Right kidney (tissue), 1 donor: ENCODE data around the gene EGFL8.
"Not testable (repeated sequence)": the region's sequence is repeated elsewhere in the genome, so short reads cannot be mapped to it uniquely, and the experiment has no call there.

Experiments used
- DNase-seq: peaks from one replicate; pipeline ENCODE4 v3.0.0-alpha.2; 2016

The EGFL8 gene

DNA sequence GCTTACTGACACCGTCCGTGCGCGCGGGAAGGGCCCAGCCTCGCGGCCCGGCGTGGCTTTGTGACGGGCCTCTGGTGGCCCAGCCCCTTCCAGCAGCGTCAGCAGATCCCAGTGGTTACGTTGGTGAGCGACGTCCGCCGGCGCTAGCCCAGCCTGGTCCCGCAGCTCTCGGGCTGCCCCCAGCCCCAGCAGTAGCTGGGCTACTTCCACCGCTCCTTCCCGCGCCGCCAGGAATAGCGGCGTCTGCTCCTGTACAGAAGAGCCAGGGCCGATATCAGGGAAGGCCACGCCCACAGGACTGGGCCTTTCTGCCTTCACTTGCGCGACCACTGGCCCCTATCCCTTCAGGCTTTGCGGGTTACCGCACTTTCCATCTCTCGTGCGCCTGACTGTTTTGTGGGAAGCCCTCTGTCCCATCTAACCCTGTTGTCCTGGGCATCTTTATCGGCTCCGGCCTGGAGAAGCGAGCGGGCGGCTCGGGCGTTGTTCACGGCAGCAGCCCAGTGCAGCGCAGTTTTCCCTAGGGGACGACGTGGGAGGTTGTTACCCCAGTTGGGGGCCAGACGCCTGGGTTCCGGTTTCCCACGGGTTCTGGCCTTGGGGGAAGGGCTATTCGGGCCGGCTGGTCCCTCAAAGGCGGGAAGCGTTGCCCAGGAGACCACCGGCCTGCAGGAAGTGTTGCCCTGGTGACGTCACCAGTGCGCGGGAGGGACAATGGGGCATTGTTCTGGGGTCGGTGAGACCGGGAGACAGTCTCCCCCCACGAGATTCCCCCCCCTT, 31.7 kb downstream of the EGFL8 start:
- peak; percentile 97 for DNase-seq

- peak; percentile 90 for DNase-seq
Measured at GRCh38 chr6:32196682-32197616, 32.6 kb downstream of the EGFL8 start.

DNA sequence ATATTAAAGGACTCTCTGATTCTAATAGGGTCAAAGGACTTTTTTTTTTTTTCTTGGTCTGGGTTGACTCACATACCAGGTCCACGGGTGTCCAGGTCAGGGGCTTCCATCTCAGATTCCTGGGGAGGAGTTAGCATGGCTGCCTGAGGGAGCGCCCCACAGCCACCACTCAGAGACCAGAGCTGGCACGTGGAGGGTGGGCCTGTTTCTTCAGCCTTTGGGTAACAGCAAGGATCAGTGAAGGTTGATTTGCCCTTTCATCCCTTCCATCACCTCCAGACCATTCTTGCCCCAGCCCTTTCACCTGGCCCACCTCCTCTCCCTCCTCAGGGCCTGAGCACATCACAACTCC, 33.9 kb downstream of the EGFL8 start:
- DNase-seq: no peak

DNA sequence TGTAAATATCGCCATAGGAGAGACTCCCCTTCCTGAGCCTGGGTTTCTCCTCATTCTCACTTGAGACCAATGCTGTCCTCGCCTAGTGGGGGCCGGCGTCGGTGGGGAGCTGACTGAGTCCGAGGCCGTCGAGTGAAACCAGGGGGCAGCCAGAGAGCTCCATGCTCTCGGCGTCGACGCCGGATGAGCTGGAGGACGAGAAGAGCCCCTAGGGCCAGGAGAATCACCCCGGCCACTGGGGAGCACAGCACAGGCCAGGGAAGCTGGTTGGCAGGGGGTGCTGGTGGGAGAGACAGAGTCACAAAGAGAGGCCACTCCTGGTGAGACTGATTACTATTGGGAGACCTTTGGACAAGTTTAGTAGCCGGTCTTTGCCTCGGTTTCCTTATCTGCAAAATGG, 34.5 kb downstream of the EGFL8 start:
- no peak for DNase-seq

- DNase-seq: no peak
Measured at GRCh38 chr6:32200711-32201475, 36.5 kb downstream of the EGFL8 start.

GRCh38 chr6:32202186-32202585, 37.8 kb downstream of the EGFL8 start:
- DNase-seq: no peak

- no peak for DNase-seq
Measured at GRCh38 chr6:32203426-32204267, 39.3 kb downstream of the EGFL8 start.

GRCh38 chr6:32204268-32204715, 39.9 kb downstream of the EGFL8 start:
- no peak for DNase-seq

DNA sequence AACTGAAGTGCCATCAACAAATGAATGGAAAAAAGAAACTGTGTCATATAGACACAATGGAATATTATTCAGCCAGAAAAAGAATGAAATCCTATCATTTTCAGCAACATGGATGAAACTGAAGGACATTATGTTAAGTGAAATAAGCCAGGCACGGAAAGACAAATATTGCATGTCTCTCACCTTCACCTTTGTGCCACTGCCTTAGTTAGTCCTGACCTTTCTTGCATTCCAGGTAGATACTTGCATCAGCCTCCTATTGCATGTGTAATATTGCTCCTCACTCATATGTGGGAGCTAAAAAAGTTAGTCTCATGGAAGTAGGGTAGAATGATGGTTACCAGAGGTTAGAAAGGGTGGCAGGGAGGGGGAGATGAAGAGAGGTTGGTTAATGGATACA, 44.6 kb downstream of the EGFL8 start:
- no peak for DNase-seq

- DNase-seq: no peak
Measured at GRCh38 chr6:32210191-32210601, 45.8 kb downstream of the EGFL8 start.

- not testable (repeated sequence) for DNase-seq
Measured at GRCh38 chr6:32211432-32211831, 47.0 kb downstream of the EGFL8 start.

DNA sequence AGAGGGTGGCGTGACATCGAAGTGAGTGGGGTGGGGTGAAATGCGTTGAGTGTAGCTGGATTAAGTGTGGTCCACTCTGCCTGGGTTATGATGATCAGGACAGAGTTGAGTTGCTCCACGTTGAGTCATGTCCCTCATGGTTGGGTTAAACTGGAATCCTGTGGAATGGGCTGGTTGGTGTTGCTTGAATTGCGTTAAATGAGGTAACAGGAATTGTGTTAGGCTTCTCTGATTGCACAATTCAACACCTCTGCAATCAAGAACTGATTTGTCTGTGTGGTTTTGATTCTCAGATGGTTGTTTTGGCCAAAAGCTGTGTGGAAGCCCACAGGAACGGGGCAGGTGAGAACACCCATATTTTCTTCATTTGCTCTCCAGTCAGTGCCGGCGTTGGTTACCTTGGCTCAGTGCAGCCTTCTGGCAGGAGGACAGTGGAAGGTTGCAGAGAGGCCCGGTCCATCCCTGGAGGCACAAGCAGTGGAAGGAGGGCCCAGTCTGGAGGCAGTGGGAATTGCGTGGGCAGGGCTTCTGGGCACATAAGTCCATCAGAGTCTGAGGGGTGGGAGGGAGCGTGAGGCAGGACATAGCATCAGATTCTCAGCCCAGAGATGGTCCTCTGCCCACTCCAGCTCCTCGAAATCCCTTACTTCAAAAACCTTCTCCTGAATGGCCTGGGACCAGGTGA, 47.8 kb downstream of the EGFL8 start:
- DNase-seq: no peak

DNA sequence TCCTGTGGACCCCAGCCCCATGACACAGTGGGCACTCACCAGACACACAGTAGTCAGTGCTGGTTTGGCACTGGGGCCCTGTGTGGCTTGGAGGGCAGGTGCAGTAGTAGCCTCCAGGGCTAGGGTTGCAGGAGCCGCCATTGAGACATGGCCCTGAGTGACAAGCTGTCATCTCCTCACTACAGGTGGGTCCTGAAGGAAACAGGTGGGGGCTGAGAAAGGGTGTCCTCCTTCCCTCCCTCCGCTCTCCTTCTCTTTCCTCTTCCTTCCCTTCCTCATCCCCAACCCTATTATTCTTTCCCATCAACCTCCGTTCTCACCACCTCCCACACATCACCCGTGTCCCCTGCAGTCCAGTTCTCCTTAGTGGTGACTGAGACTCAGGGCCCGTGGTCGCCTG, 49.3 kb downstream of the EGFL8 start:
- no peak for DNase-seq

DNA sequence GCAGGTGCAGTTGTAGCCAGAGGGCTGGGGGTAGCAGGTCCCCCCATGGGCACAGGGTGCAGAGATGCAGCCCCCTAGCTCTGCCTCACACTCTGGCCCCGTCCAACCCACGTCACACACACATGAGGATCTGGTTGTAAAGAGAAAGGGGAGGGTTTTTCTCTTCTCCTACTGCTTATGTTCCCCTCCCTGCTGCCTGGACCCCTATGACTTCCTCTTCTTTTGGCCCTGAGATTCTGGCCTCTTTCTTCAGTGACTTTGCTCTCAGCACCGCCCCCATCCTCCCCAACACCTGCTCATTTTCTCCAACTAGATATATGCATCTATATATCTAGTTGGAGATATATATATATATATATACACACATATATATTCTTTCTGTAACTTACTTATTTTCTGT, 49.7 kb downstream of the EGFL8 start:
- DNase-seq: no peak

GRCh38 chr6:32215617-32216016, 51.2 kb downstream of the EGFL8 start:
- DNase-seq: no peak

- no peak for DNase-seq
Measured at GRCh38 chr6:32216285-32216684, 51.9 kb downstream of the EGFL8 start.

DNA sequence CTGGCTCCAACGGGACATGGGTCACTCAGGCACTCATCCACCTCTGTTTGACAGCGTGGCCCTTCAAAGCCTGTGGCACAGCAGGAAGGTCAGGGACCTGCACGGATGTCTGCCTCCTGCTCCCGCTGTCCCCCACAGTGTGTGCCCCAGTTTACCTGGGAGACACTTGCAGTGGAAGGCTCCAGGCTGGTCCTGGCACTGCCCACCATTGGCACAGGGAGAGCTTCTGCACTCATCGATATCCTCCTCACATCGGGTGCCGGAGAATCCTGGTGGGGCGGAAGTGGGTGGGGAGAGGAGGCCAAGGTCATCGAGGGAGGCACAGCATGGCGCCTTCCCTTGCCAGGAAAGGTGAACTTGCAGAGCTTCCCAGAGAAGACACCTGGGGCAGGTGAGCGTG, 52.6 kb downstream of the EGFL8 start:
- DNase-seq: no peak
